A172 (cell line): ENCODE measurements around the gene ARFGAP1. TPM values are rescaled to one million over a fixed set of nuclear protein-coding genes. Genes with fewer than 3 reads are reported as not detected.
"Not testable (repeated sequence)": the region's sequence is repeated elsewhere in the genome, so short reads cannot be mapped to it uniquely, and the experiment has no call there.

Source experiments
- DNase-seq: peaks from one replicate; pipeline ENCODE4 v3.0.0-alpha.2; 2015; ENCODE audit warnings: low spot score
- total RNA-seq: library from RNA; depleted of rRNA; stranded (reverse); fragments of >200 nt; shearing (Covaris generic); gene quantifications from 2 replicates; pipeline ENCODE4 v1.2.3, GENCODE V29; 2014

Gene ARFGAP1
- total RNA-seq, 1 experiment from 2014 or later: 64.4 TPM

- no peak for DNase-seq
Measured at GRCh38 chr20:63290136-63290676, 17.6 kb downstream of the ARFGAP1 start.

GRCh38 chr20:63290677-63291472, 18.3 kb downstream of the ARFGAP1 start:
- DNase-seq: peak; percentile 18

- DNase-seq: no peak
Measured at GRCh38 chr20:63291811-63292210, 19.2 kb downstream of the ARFGAP1 start.

GRCh38 chr20:63292292-63292701, 19.7 kb downstream of the ARFGAP1 start:
- no peak for DNase-seq

GRCh38 chr20:63292904-63293303, 20.3 kb downstream of the ARFGAP1 start, which contains the start of gene COL20A1:
Gene COL20A1 (plus strand): TSS chr20:63293186. CDS start chr20:63295108, 1,922 bp downstream.
- DNase-seq: no peak

- no peak for DNase-seq
Measured at GRCh38 chr20:63293456-63293855, 20.8 kb downstream of the ARFGAP1 start.

- DNase-seq: no peak
Measured at GRCh38 chr20:63293871-63294535, 21.4 kb downstream of the ARFGAP1 start.

- no peak for DNase-seq
Measured at GRCh38 chr20:63294536-63294900, 21.9 kb downstream of the ARFGAP1 start.

GRCh38 chr20:63295018-63295417, 22.4 kb downstream of the ARFGAP1 start:
- no peak for DNase-seq

- DNase-seq: no peak
Measured at GRCh38 chr20:63295422-63295821, 22.8 kb downstream of the ARFGAP1 start.

GRCh38 chr20:63295846-63296245, 23.2 kb downstream of the ARFGAP1 start:
- DNase-seq: no peak

- DNase-seq: no peak
Measured at GRCh38 chr20:63296531-63297299, 24.1 kb downstream of the ARFGAP1 start.

- no peak for DNase-seq
Measured at GRCh38 chr20:63297371-63297781, 24.8 kb downstream of the ARFGAP1 start.

- DNase-seq: no peak
Measured at GRCh38 chr20:63297796-63298572, 25.4 kb downstream of the ARFGAP1 start.

GRCh38 chr20:63298731-63299312, 26.2 kb downstream of the ARFGAP1 start:
- no peak for DNase-seq

GRCh38 chr20:63301671-63302070, 29.1 kb downstream of the ARFGAP1 start:
- DNase-seq: no peak

GRCh38 chr20:63303095-63303666, 30.6 kb downstream of the ARFGAP1 start:
- DNase-seq: no peak

- DNase-seq: no peak
Measured at GRCh38 chr20:63305393-63305792, 32.8 kb downstream of the ARFGAP1 start.

- not testable (repeated sequence) for DNase-seq
Measured at GRCh38 chr20:63305933-63306672, 33.5 kb downstream of the ARFGAP1 start.
